Measurements from ENCODE around the gene WBP2NL.

Gene WBP2NL

DNA sequence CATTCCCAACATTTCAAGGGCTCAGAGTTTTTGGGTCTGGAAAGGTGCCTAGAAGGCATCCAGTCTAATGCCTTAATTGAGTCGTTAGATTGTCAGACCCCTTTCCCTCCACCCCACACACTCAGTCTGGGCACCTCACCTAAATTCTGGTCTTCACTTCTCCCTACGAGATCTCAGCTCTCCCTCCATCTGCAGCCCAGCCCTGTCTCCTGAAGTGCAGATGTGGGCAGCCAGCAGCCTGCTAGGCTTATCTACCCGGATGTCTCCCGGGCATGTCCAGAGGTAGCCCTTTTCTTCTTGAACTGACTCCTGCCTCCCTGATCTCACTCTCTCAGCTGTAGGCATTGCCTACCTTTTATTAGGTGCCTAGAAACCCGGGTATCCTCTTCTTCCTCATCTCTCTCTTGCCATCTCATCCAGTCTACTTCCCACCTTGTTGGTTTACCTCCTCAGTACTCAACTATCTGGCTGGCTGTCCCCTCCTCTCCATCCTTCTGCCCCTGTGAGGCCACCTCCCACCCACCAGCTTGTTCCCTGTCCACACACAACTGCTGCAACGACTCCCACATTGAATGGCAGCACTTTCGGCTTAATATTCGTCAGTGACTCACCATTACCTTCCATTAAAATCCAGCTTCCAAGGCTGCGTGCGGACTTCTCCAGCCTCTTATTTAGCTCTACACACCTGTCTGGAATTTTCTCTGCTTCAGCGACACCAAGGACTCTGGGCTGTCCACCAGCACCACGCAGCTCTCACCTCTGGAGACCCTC, 23.1 kb upstream of the WBP2NL start:
- no peak overlapping the region for H2BK120ac ChIP-seq (ENCODE audit: low read depth, low read length)
- H3K9ac ChIP-seq (ENCODE audit: low read length): no peak overlapping the region
- no peak overlapping the region for H3K27ac ChIP-seq (ENCODE audit: low read length, poor library complexity, severe bottlenecking)
- H2AK5ac ChIP-seq (ENCODE audit: low read length, severe bottlenecking): no peak overlapping the region
- no peak for DNase-seq
- H2AFZ ChIP-seq (ENCODE audit: low read depth, low read length): no peak overlapping the region
- no peaks in the 10 kb centered on the region for H3K79me1 ChIP-seq (replicated peaks; ENCODE audit: low read length, poor library complexity, severe bottlenecking)
- no peak overlapping the region for H3K4me3 ChIP-seq (ENCODE audit: insufficient read depth in 1 of 2, low read depth in 1 of 2, low read length in 2 of 2)
- no peak overlapping the region for H2BK5ac ChIP-seq (ENCODE audit: low read depth, low read length, poor library complexity, severe bottlenecking)
- H3K36me3 ChIP-seq (ENCODE audit: control insufficient read depth in 1 of 2, insufficient read depth in 2 of 2, low read depth in 1 of 2, low read length in 2 of 2): no peaks in the 10 kb centered on the region
- peaks cover 65 to 79% of the 10 kb centered on the region in 2 experiments for H3K27me3 ChIP-seq (ENCODE audit: control insufficient read depth in 1 of 2, insufficient read depth in 1 of 2, low read length in 2 of 2)
- no peak overlapping the region for H3K23ac ChIP-seq (ENCODE audit: low read length in 2 of 2)
- H3K14ac ChIP-seq (ENCODE audit: low read length in 2 of 2): no peak overlapping the region
- H3K4me1 ChIP-seq (ENCODE audit: control insufficient read depth, insufficient read depth, low read depth, low read length): peaks cover 9% of the 10 kb centered on the region
- no peak overlapping the region for H2BK15ac ChIP-seq (ENCODE audit: low read depth, poor library complexity, severe bottlenecking)
- H3K9me3 ChIP-seq (ENCODE audit: control insufficient read depth, low read length): no peaks in the 10 kb centered on the region
- no peak overlapping the region for H4K8ac ChIP-seq (ENCODE audit: low read length)
- no peak overlapping the region for H3K4ac ChIP-seq (ENCODE audit: low read depth in 1 of 2, low read length in 2 of 2)
- H3K4me2 ChIP-seq (ENCODE audit: low read length, poor library complexity, severe bottlenecking): no peak overlapping the region
- no peak overlapping the region for H2BK12ac ChIP-seq (ENCODE audit: low read length in 2 of 2)
- no peak overlapping the region for H3K18ac ChIP-seq (ENCODE audit: low read depth in 1 of 2, low read length in 2 of 2)
- no peak overlapping the region for H4K91ac ChIP-seq (ENCODE audit: low read length)
- 85% methylated on average over 12 of the region's 12 CpGs for WGBS

DNA sequence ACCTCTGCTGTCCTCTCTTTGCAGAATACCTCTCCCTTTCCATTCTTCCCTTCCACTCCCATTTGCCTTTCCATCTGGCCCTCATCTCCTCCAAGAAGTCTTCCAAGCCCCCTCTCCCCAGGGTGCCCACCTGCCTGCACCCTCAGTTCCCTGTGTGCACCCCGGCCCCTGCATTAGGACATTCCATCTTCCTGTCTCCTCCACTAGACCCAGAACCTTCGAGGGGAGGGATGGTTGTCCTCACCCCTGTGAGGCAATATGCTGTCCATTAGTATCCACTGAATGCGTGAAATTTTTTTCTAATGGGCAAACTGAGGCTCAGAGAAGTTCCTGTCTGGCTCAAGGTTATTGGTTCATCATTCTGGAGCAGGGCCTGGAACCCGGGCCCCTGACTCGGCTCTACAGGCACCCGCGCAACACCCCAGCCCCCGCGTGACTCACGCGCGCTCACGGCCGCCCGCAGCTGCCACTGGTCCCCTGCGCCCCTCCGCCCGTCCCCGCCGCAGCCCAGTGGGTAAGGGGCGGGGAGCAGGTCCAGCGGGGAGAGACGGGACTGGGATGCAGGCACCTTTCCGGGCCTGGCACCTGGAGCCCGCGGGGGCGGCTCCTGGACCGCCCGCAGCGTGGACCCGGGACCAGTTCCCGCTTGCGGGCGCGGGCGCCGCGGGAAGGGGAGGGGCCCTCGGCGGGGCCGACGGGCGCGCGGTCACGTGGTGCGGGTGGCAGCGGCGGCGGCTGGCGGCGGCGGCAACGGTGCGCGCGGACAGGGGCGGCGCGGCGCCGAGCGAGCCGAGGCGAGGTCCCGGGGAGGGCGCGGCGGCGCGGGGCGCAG, 22.3 kb upstream of the WBP2NL start:
- Histone ChIP-seq H3K4me3 (ENCODE audit: insufficient read depth in 1 of 2, low read depth in 1 of 2, low read length in 2 of 2) (peak overlapping the region; percentile 29 to 39), H3K79me1 (replicated peaks; ENCODE audit: low read length, poor library complexity, severe bottlenecking) (no peaks in the 10 kb centered on the region), H2BK5ac (ENCODE audit: low read depth, low read length, poor library complexity, severe bottlenecking) (no peak overlapping the region), H3K14ac (ENCODE audit: low read length in 2 of 2) (no peak overlapping the region), H3K4me2 (ENCODE audit: low read length, poor library complexity, severe bottlenecking) (peak overlapping the region; percentile 87), H3K18ac (ENCODE audit: low read depth in 1 of 2, low read length in 2 of 2) (no peak overlapping the region), H3K23ac (ENCODE audit: low read length in 2 of 2) (no peak overlapping the region), H3K36me3 (ENCODE audit: control insufficient read depth in 1 of 2, insufficient read depth in 2 of 2, low read depth in 1 of 2, low read length in 2 of 2) (no peaks in the 10 kb centered on the region), H2AK5ac (ENCODE audit: low read length, severe bottlenecking) (no peak overlapping the region), H3K27ac (ENCODE audit: low read length, poor library complexity, severe bottlenecking) (no peak overlapping the region), H4K8ac (ENCODE audit: low read length) (no peak overlapping the region), H2BK120ac (ENCODE audit: low read depth, low read length) (no peak overlapping the region), H3K4ac (ENCODE audit: low read depth in 1 of 2, low read length in 2 of 2) (no peak overlapping the region), H3K4me1 (ENCODE audit: control insufficient read depth, insufficient read depth, low read depth, low read length) (peaks cover 9% of the 10 kb centered on the region), H2AFZ (ENCODE audit: low read depth, low read length) (no peak overlapping the region), H3K27me3 (ENCODE audit: control insufficient read depth in 1 of 2, insufficient read depth in 1 of 2, low read length in 2 of 2) (peaks cover 62 to 78% of the 10 kb centered on the region in 2 experiments), H2BK15ac (ENCODE audit: low read depth, poor library complexity, severe bottlenecking) (no peak overlapping the region), H4K91ac (ENCODE audit: low read length) (no peak overlapping the region), H3K9ac (ENCODE audit: low read length) (no peak overlapping the region), H2BK12ac (ENCODE audit: low read length in 2 of 2) (no peak overlapping the region), H3K9me3 (ENCODE audit: control insufficient read depth, low read length) (no peaks in the 10 kb centered on the region)
- WGBS: 9% methylated on average over 21 of the region's 72 CpGs
- DNase-seq: no peak

DNA sequence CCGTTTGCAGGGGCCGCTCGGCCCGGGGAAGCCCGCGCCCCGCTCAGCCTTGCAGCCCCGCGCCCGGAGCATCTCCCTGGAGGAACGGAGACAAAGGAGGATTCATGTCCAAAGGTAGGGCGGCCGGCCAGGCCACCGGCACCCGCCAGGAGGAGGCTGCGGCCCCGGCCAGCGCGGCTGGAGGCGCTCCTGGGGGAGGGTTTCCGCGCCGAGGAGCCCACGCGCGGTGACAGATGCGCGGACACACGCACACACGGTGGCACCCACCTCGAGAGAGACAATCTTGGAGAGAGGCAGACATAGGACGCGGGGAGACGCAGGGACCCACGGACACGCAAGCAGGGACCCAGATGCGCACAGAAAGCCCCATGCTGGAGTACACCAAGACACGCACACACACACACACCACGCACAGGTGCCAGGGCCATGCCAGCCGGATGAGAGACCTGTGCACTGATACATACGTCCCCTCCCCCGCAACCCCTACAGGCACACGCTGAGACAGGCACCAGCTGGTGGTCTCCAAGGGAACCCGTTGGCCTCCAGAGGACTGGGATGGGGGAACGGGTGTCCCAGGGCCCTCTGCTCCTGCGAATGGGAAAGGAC, 21.5 kb upstream of the WBP2NL start:
- Histone ChIP-seq H4K91ac (ENCODE audit: low read length) (no peak overlapping the region), H4K8ac (ENCODE audit: low read length) (no peak overlapping the region), H3K9me3 (ENCODE audit: control insufficient read depth, low read length) (no peaks in the 10 kb centered on the region), H2AFZ (ENCODE audit: low read depth, low read length) (no peak overlapping the region), H3K4ac (ENCODE audit: low read depth in 1 of 2, low read length in 2 of 2) (no peak overlapping the region), H3K14ac (ENCODE audit: low read length in 2 of 2) (no peak overlapping the region), H3K4me3 (ENCODE audit: insufficient read depth in 1 of 2, low read depth in 1 of 2, low read length in 2 of 2) (peak overlapping the region in 1 of 2 experiments; percentile 53), H2BK120ac (ENCODE audit: low read depth, low read length) (no peak overlapping the region), H2BK15ac (ENCODE audit: low read depth, poor library complexity, severe bottlenecking) (no peak overlapping the region), H3K79me1 (replicated peaks; ENCODE audit: low read length, poor library complexity, severe bottlenecking) (no peaks in the 10 kb centered on the region), H3K36me3 (ENCODE audit: control insufficient read depth in 1 of 2, insufficient read depth in 2 of 2, low read depth in 1 of 2, low read length in 2 of 2) (no peaks in the 10 kb centered on the region), H2BK12ac (ENCODE audit: low read length in 2 of 2) (no peak overlapping the region), H3K27me3 (ENCODE audit: control insufficient read depth in 1 of 2, insufficient read depth in 1 of 2, low read length in 2 of 2) (peaks cover 56 to 77% of the 10 kb centered on the region in 2 experiments), H2AK5ac (ENCODE audit: low read length, severe bottlenecking) (no peak overlapping the region), H3K18ac (ENCODE audit: low read depth in 1 of 2, low read length in 2 of 2) (no peak overlapping the region), H3K4me2 (ENCODE audit: low read length, poor library complexity, severe bottlenecking) (peak overlapping the region; percentile 62), H2BK5ac (ENCODE audit: low read depth, low read length, poor library complexity, severe bottlenecking) (no peak overlapping the region), H3K9ac (ENCODE audit: low read length) (no peak overlapping the region), H3K27ac (ENCODE audit: low read length, poor library complexity, severe bottlenecking) (no peak overlapping the region), H3K4me1 (ENCODE audit: control insufficient read depth, insufficient read depth, low read depth, low read length) (peaks cover 9% of the 10 kb centered on the region), H3K23ac (ENCODE audit: low read length in 2 of 2) (peak overlapping the region in 1 of 2 experiments; percentile 66)
- 6% methylated on average over 37 of the region's 46 CpGs for WGBS
- DNase-seq: no peak

DNA sequence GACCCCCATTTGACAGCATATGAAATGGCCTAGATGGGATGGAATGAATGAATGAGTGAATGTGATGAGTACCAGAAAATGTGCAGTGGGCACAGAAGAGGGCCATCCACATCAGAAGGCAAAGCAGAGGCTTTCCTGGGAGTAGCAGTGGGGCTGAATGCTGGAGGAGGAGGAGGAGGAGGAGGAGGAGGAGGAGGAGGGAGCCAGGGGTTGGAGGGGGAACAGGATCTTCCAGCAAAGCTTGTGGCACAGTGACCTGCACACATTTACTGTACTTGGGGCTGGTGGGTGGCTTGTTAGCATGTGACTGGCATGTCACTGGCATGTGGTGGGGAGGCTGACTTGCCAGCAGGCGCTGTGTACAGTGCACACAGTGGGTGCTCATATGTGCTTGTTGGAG, 19.9 kb upstream of the WBP2NL start:
- WGBS: 100% methylated on average over 1 of the region's 1 CpG
- H2BK120ac ChIP-seq (ENCODE audit: low read depth, low read length): no peak overlapping the region
- H3K79me1 ChIP-seq (replicated peaks; ENCODE audit: low read length, poor library complexity, severe bottlenecking): no peaks in the 10 kb centered on the region
- peaks cover 58 to 66% of the 10 kb centered on the region in 2 experiments for H3K27me3 ChIP-seq (ENCODE audit: control insufficient read depth in 1 of 2, insufficient read depth in 1 of 2, low read length in 2 of 2)
- no peak overlapping the region for H2AK5ac ChIP-seq (ENCODE audit: low read length, severe bottlenecking)
- H3K27ac ChIP-seq (ENCODE audit: low read length, poor library complexity, severe bottlenecking): no peak overlapping the region
- H3K23ac ChIP-seq (ENCODE audit: low read length in 2 of 2): no peak overlapping the region
- H3K9ac ChIP-seq (ENCODE audit: low read length): no peak overlapping the region
- H3K4me3 ChIP-seq (ENCODE audit: insufficient read depth in 1 of 2, low read depth in 1 of 2, low read length in 2 of 2): no peak overlapping the region
- no peak overlapping the region for H2BK5ac ChIP-seq (ENCODE audit: low read depth, low read length, poor library complexity, severe bottlenecking)
- no peak overlapping the region for H3K18ac ChIP-seq (ENCODE audit: low read depth in 1 of 2, low read length in 2 of 2)
- no peak overlapping the region for H4K91ac ChIP-seq (ENCODE audit: low read length)
- H3K4me1 ChIP-seq (ENCODE audit: control insufficient read depth, insufficient read depth, low read depth, low read length): peaks cover 9% of the 10 kb centered on the region
- no peak overlapping the region for H2AFZ ChIP-seq (ENCODE audit: low read depth, low read length)
- no peak overlapping the region for H2BK12ac ChIP-seq (ENCODE audit: low read length in 2 of 2)
- H3K9me3 ChIP-seq (ENCODE audit: control insufficient read depth, low read length): no peaks in the 10 kb centered on the region
- H3K4me2 ChIP-seq (ENCODE audit: low read length, poor library complexity, severe bottlenecking): no peak overlapping the region
- no peaks in the 10 kb centered on the region for H3K36me3 ChIP-seq (ENCODE audit: control insufficient read depth in 1 of 2, insufficient read depth in 2 of 2, low read depth in 1 of 2, low read length in 2 of 2)
- no peak for DNase-seq
- no peak overlapping the region for H3K4ac ChIP-seq (ENCODE audit: low read depth in 1 of 2, low read length in 2 of 2)
- H2BK15ac ChIP-seq (ENCODE audit: low read depth, poor library complexity, severe bottlenecking): no peak overlapping the region
- no peak overlapping the region for H3K14ac ChIP-seq (ENCODE audit: low read length in 2 of 2)
- no peak overlapping the region for H4K8ac ChIP-seq (ENCODE audit: low read length)
